ENCODE data around the gene NEK11.

Gene NEK11

DNA sequence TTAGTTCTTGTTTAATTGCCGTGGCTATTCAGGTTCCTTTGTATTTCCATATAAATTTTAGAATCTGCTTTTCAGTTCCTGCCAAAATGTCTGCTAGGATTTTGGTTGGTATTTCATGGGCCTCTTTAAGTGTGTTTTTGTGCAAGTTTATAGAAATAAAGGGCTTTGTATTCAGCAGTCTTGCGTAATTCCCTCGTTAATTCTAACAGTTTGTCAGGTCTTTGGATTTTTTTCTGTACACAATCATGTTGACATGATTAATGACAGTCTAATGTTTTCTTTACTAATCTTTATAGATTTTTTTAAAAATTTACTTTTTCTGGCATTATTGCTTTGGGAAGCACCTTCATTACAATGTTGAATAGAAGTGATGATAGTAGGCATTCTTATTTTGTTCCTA, 120.9 kb downstream of the NEK11 start:
- H3K27ac Mint-ChIP-seq, result no peak overlapping the region
- no peaks in the 10 kb centered on the region for H3K9me3 Mint-ChIP-seq
- no peaks in the 10 kb centered on the region for H3K4me1 Mint-ChIP-seq
- peaks cover 4% of the 10 kb centered on the region for H3K27me3 Mint-ChIP-seq (ENCODE audit: low read depth, poor library complexity)
- no peak for DNase-seq
- TF ChIP-seq, protein P1, sequence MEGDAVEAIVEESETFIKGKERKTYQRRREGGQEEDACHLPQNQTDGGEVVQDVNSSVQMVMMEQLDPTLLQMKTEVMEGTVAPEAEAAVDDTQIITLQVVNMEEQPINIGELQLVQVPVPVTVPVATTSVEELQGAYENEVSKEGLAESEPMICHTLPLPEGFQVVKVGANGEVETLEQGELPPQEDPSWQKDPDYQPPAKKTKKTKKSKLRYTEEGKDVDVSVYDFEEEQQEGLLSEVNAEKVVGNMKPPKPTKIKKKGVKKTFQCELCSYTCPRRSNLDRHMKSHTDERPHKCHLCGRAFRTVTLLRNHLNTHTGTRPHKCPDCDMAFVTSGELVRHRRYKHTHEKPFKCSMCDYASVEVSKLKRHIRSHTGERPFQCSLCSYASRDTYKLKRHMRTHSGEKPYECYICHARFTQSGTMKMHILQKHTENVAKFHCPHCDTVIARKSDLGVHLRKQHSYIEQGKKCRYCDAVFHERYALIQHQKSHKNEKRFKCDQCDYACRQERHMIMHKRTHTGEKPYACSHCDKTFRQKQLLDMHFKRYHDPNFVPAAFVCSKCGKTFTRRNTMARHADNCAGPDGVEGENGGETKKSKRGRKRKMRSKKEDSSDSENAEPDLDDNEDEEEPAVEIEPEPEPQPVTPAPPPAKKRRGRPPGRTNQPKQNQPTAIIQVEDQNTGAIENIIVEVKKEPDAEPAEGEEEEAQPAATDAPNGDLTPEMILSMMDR (IDR thresholded peaks at IDR 0.05), result no peak
- no peak overlapping the region for H3K4me3 Mint-ChIP-seq
- no peaks in the 10 kb centered on the region for H3K36me3 Mint-ChIP-seq (ENCODE audit: low read depth)

DNA sequence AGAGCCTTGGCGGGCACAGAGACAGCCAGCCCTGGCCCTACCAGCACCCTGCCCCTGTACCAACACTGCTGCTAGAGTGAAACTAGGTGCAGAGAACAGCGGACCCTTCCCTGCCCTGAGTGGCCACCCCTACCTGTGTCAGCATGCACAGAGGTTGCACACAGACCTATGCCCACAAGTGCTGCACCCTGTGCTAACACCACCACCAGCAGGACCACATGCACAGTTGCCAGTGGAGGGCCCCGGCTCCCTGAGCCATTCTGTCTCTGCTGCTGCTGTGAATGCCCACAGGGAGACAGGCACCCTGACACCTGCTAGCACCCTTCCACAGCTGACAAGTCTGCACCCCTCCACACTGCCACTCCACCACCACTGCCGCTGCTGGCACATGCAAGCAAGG, 131.8 kb downstream of the NEK11 start:
- Mint-ChIP-seq H3K27me3 (ENCODE audit: low read depth, poor library complexity) (no peaks in the 10 kb centered on the region), H3K27ac (peak overlapping the region; percentile 23), H3K4me3 (no peak overlapping the region), H3K36me3 (ENCODE audit: low read depth) (no peaks in the 10 kb centered on the region), H3K9me3 (no peaks in the 10 kb centered on the region), H3K4me1 (no peaks in the 10 kb centered on the region)
- TF ChIP-seq, protein P1 (IDR thresholded peaks at IDR 0.05), result no peak
- DNase-seq, result no peak

DNA sequence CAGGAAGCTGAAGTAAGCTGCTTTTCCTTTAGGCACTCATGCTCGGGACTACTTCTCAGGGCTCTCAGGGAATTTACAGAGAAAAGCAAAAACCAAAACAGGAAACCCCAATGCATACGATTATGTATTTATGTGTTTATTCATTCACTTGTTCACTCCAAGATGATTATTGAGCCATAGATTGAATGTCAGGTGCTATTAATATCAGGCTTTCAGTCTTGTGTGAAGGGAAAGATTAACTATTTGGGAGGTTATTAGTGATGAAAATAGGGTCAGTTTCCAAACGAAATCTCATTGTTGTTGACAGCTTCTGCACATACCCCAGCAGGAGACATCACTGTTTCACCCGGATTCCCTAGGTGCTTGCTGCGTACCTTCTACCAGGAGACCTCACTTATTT, 135.8 kb downstream of the NEK11 start:
- no peaks in the 10 kb centered on the region for H3K36me3 Mint-ChIP-seq (ENCODE audit: low read depth)
- peaks cover 4% of the 10 kb centered on the region for H3K27me3 Mint-ChIP-seq (ENCODE audit: low read depth, poor library complexity)
- H3K4me1 Mint-ChIP-seq, result no peaks in the 10 kb centered on the region
- H3K9me3 Mint-ChIP-seq, result no peaks in the 10 kb centered on the region
- TF ChIP-seq, protein P1 (IDR thresholded peaks at IDR 0.05), result no peak
- DNase-seq, result no peak
- H3K4me3 Mint-ChIP-seq, result no peak overlapping the region
- no peak overlapping the region for H3K27ac Mint-ChIP-seq

DNA sequence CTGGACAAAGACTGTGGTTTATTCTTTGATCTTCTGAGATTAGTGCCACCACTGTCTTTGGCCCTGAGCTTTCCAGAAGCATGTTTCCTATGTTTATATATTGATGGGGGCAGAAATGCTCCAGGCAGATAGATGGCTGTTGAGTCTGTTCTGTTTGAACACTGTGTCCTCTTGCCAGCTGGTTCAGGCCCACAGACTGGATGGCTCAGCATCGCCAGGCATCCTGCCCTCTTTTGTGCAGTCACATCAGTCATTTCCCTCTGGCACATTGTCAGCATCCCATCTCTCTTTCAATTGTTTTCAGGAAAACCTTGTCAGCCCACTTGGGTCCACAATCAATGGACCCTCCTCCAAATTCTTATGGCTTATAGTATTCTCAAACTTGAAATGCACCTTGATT, 141.2 kb downstream of the NEK11 start:
- TF ChIP-seq, protein P1 (IDR thresholded peaks at IDR 0.05), result no peak
- H3K9me3 Mint-ChIP-seq, result no peaks in the 10 kb centered on the region
- no peaks in the 10 kb centered on the region for H3K36me3 Mint-ChIP-seq (ENCODE audit: low read depth)
- no peak overlapping the region for H3K27ac Mint-ChIP-seq
- peaks cover 4% of the 10 kb centered on the region for H3K27me3 Mint-ChIP-seq (ENCODE audit: low read depth, poor library complexity)
- H3K4me3 Mint-ChIP-seq, result no peak overlapping the region
- no peak for DNase-seq
- H3K4me1 Mint-ChIP-seq, result no peaks in the 10 kb centered on the region

DNA sequence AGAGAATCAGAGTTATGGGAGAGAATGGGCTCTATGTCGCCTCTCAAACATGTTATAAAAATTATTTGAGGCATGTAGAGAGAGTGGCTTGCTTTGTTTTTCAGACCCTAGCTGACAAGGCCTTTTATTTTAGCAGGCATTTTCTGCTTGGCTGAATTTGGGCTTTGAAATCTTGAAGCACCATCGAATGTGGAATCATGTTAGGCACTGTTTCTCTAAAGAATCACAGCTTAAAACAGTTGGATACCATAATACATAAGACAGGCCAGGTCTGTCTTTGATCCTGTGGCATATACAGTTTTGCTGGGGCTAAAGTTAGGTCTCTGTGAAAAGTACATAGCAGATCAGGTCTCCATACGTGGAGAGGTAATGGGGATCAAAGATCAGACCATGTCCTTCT, 142.7 kb downstream of the NEK11 start:
- TF ChIP-seq, protein P1 (IDR thresholded peaks at IDR 0.05), result no peak
- no peaks in the 10 kb centered on the region for H3K36me3 Mint-ChIP-seq (ENCODE audit: low read depth)
- H3K4me1 Mint-ChIP-seq, result no peaks in the 10 kb centered on the region
- peaks cover 4% of the 10 kb centered on the region for H3K27me3 Mint-ChIP-seq (ENCODE audit: low read depth, poor library complexity)
- DNase-seq, result no peak
- H3K27ac Mint-ChIP-seq, result no peak overlapping the region
- no peaks in the 10 kb centered on the region for H3K9me3 Mint-ChIP-seq
- H3K4me3 Mint-ChIP-seq, result no peak overlapping the region

DNA sequence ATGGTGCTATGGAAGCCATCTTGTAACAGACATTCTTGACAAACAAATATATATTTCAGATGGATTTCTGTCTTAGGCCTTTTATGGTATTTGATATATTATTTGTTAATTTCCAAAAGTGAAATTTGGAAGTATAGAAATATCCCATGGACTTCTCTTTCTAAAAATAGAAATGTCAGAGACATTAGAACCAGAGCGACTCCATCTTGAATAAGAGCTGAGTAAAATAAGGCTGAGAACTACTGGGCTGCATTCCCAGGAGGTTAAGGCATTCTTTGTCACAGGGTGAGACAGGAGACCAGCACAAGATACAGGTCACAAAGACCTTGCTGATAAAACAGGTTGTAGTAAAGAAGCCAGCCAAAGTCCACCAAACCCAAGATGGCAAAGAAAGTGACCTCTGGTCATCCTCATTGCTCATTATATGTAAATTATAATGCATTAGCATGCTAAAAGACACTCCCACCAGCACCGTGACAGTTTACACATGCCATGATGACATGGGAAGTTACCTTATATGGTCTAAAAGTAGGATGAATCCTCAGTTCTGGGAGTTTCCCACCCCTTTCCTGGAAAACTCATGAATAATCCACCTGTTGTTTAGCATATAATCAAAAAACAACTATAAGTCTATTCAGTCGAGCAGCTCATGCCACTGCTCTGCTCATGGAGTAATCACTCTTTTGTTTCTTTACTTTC, 146.0 kb downstream of the NEK11 start:
- no peak for DNase-seq
- no peaks in the 10 kb centered on the region for H3K9me3 Mint-ChIP-seq
- TF ChIP-seq, protein P1 (IDR thresholded peaks at IDR 0.05), result no peak
- no peak overlapping the region for H3K27ac Mint-ChIP-seq
- H3K4me3 Mint-ChIP-seq, result no peak overlapping the region
- H3K36me3 Mint-ChIP-seq (ENCODE audit: low read depth), result no peaks in the 10 kb centered on the region
- H3K27me3 Mint-ChIP-seq (ENCODE audit: low read depth, poor library complexity), result no peaks in the 10 kb centered on the region
- no peaks in the 10 kb centered on the region for H3K4me1 Mint-ChIP-seq
